K562 (cell line): Measurements from ENCODE around the gene CCDC116. TPM values are rescaled to one million over a fixed set of nuclear protein-coding genes. Genes with fewer than 3 reads are reported as not detected.

ENCODE experiments used
- C11orf30 ChIP-seq: fragments of 450-650 bp; IDR thresholded peaks from 2 replicates; pipeline ENCODE4 v1.6.1; 2016; ENCODE audit warnings: low read depth, mild to moderate bottlenecking
- CCAR2 ChIP-seq: fragments of 200-400 bp; formaldehyde crosslinking; IDR thresholded peaks from 2 replicates; pipeline ENCODE4 v1.6.1; 2017; ENCODE audit warnings: mild to moderate bottlenecking, low read depth, low read length
- CREB3 ChIP-seq: fragments of 450-650 bp; conservative IDR thresholded peaks from 2 replicates; pipeline ENCODE4 v1.6.1; 2016; ENCODE audit warnings: missing genetic modification characterization, low read depth, mild to moderate bottlenecking, missing compliant biosample characterization, moderate library complexity
- ERF ChIP-seq: fragments of 450-650 bp; formaldehyde crosslinking; IDR thresholded peaks from 2 replicates; pipeline ENCODE4 v1.4.0; 2020; ENCODE audit warnings: mild to moderate bottlenecking, mixed read lengths
- FOXK1 ChIP-seq: sonication (generic); formaldehyde crosslinking; IDR thresholded peaks from 2 replicates; pipeline ENCODE4 v1.8.0; 2022; ENCODE audit warnings: missing genetic modification reagents, mild to moderate bottlenecking, borderline replicate concordance
- GTF2A2 ChIP-seq: IDR thresholded peaks from 2 replicates; pipeline ENCODE4 v1.6.1; 2016; ENCODE audit warnings: mild to moderate bottlenecking, missing genetic modification characterization, missing compliant biosample characterization
- KAT7 ChIP-seq: sonication (generic); formaldehyde crosslinking; IDR thresholded peaks from 2 replicates; pipeline ENCODE4 v1.8.0; 2022; ENCODE audit warnings: missing genetic modification reagents, mild to moderate bottlenecking, borderline replicate concordance
- MEIS2 ChIP-seq: fragments of 450-650 bp; IDR thresholded peaks from 2 replicates; pipeline ENCODE4 v1.6.1; 2014; ENCODE audit warnings: mild to moderate bottlenecking; ENCODE audit not compliant: partially characterized antibody
- POLR2AphosphoS5 ChIP-seq: IDR thresholded peaks from 2 replicates; pipeline ENCODE4 v1.6.1; 2011; ENCODE audit warnings: mild to moderate bottlenecking, low read depth, low read length, moderate library complexity; ENCODE audit not compliant: control insufficient read depth, insufficient read depth
- POLR2B ChIP-seq: fragments of 450-650 bp; IDR thresholded peaks from 2 replicates; pipeline ENCODE4 v1.6.1; 2018; ENCODE audit warnings: low read depth; ENCODE audit not compliant: partially characterized antibody
- RREB1 ChIP-seq: fragments of 250-450 bp; sonication (Bioruptor Pico); IDR thresholded peaks from 2 replicates; pipeline ENCODE4 v1.4.0; 2020
- SAFB ChIP-seq: fragments of 200-400 bp; formaldehyde crosslinking; IDR thresholded peaks from 2 replicates; pipeline ENCODE4 v1.6.1; 2017; ENCODE audit warnings: low read depth, low read length, borderline replicate concordance
- SMC3 ChIP-seq: conservative IDR thresholded peaks from 2 replicates; pipeline ENCODE4 v1.6.1; 2011; ENCODE audit warnings: low read depth, low read length, improper control_type of control experiment; ENCODE audit not compliant: insufficient read depth
- SNRNP70 ChIP-seq: fragments of 200-400 bp; formaldehyde crosslinking; optimal IDR thresholded peaks from 2 replicates; pipeline ENCODE3; 2017; ENCODE audit warnings: low read depth, low read length
- STAG1 ChIP-seq: sonication (generic); formaldehyde crosslinking; IDR thresholded peaks from 2 replicates; pipeline ENCODE4 v1.5.0; 2020; ENCODE audit warnings: missing genetic modification reagents, borderline replicate concordance
- TBL1XR1 ChIP-seq, 2 experiments: IDR thresholded peaks; 2 replicates each; pipeline ENCODE4 v1.6.1; 2012; ENCODE audit warnings: improper control_type of control experiment in 2 of 2, low read length in 2 of 2, mild to moderate bottlenecking in 1 of 2
- WHSC1 ChIP-seq: IDR thresholded peaks from one replicate; pipeline ENCODE4 v1.6.1; 2012; ENCODE audit warnings: low read length, control low read depth, inconsistent platforms
- ZBED1 ChIP-seq: IDR thresholded peaks from 2 replicates; pipeline ENCODE4 v1.6.1; 2014
- ZNF174 ChIP-seq: fragments of 250-450 bp; sonication (Bioruptor Pico); IDR thresholded peaks from 2 replicates; pipeline ENCODE4 v1.4.0; 2020; ENCODE audit warnings: mild to moderate bottlenecking
- ZNF263 ChIP-seq: sonication (generic); formaldehyde crosslinking; IDR thresholded peaks from 2 replicates; pipeline ENCODE4 v1.8.0; 2022; ENCODE audit warnings: mild to moderate bottlenecking, missing genetic modification reagents, borderline replicate concordance
- ZNF639 ChIP-seq, 2 experiments: fragments of 200-800 bp in 1 of 2; sonication (Bioruptor generic) in 1 of 2; sonication (generic) in 1 of 2; formaldehyde crosslinking in 1 of 2; IDR thresholded peaks in 1 of 2; conservative IDR thresholded peaks in 1 of 2; 2 replicates each; pipeline versions ENCODE4 v1.5.0 to v1.6.1; 2016 to 2020; ENCODE audit warnings: missing compliant biosample characterization in 1 of 2, missing genetic modification characterization in 1 of 2, missing genetic modification reagents in 1 of 2
- polyA plus RNA-seq, 8 experiments: library from polyadenylated mRNA; depleted of rRNA in 4 of 8; stranded (reverse) in 5 of 8; unstranded in 3 of 8; fragments of >200 nt; fragmentation: Nextera tagmentation in 2 of 8; fragmentation: Illumina TruSeq in 1 of 8; extraction: Ambion mirVana in 2 of 8; extraction: Trizol in 1 of 8; gene quantifications; 2 replicates each; pipeline versions ENCODE4 v1.2.1 to v1.2.3, GENCODE V29; 2011 to 2014; ENCODE audit warnings: inconsistent platforms in 1 of 8, missing spikeins in 1 of 8
- total RNA-seq, 7 experiments: library from RNA; depleted of rRNA in 6 of 7; stranded (reverse); fragments of >200 nt in 6 of 7; fragmentation: Illumina TruSeq in 2 of 7; extraction: Trizol in 2 of 7; gene quantifications; 2 replicates each; pipeline versions ENCODE4 v1.2.1 to v1.2.3, GENCODE V29; 2011 to 2021; ENCODE audit warnings: low replicate concordance in 1 of 7

Gene CCDC116
- total and polyA plus RNA-seq, 9 of the 15 experiments (the other 6 are each of a cell fraction or from before 2014, with no cell fraction given), result 1.6 to 11.3 (median 4.7) TPM

GRCh38 chr22:21594865-21595452 lies 37.6 kb upstream of the CCDC116 start (continued):
- no peak for TF ChIP-seq RREB1 (CRISPR knock-in tag)
- TF ChIP-seq POLR2AphosphoS5, result 0 out of 2 replicates have a peak, but pooled peaks have one; percentile 35
- TF ChIP-seq POLR2B, result no peak
- TF ChIP-seq CREB3 (tag), result no peak
- no peak for TF ChIP-seq ZBED1
- TF ChIP-seq ZNF639 (CRISPR knock-in tag; conservative IDR thresholded peaks at IDR 0.05 in 1 of 2, IDR thresholded peaks at IDR 0.05 in 1 of 2), result peak in 1 of 2 experiments; percentile 76; a peak in 1 of 4 replicates
- no peak for TF ChIP-seq ERF (CRISPR knock-in tag)
- TF ChIP-seq STAG1 (CRISPR knock-in tag), result no peak
- peak; percentile 58 for TF ChIP-seq WHSC1
- TF ChIP-seq ZNF263 (CRISPR knock-in tag), result no peak
- TF ChIP-seq KAT7 (CRISPR knock-in tag), result no peak
- TF ChIP-seq FOXK1 (CRISPR knock-in tag), result no peak
- TF ChIP-seq MEIS2, result no peak
- no peak for TF ChIP-seq C11orf30
- 0 out of 4 replicates have a peak, but pooled peaks of 1 of the 2 experiments have one; percentile 19 for TF ChIP-seq TBL1XR1 (IDR thresholded peaks at IDR 0.05; ENCODE audit: low read length in 2 of 2)
- TF ChIP-seq GTF2A2, result peak; percentile 64; the same call in 1 of the 2 replicates
- TF ChIP-seq SMC3, result 0 out of 2 replicates have a peak, but pooled peaks have one; percentile 9
- no peak for TF ChIP-seq SNRNP70
- no peak for TF ChIP-seq ZNF174 (CRISPR knock-in tag)
- no peak for TF ChIP-seq CCAR2
- TF ChIP-seq SAFB, result no peak
